Muscle of leg (tissue), 11 donors: ENCODE measurements around the gene GSTM1. TPM values are rescaled to one million over a fixed set of nuclear protein-coding genes. Genes with fewer than 3 reads are reported as not detected.

Experiments
- DNase-seq: peaks from one replicate; pipeline ENCODE4 v3.0.0; 2013
- H3K27ac ChIP-seq: one replicate; pipeline ENCODE4 v1.5.1; 2013; ENCODE audit warnings: mild to moderate bottlenecking, low read length, control low read depth
- H3K27me3 ChIP-seq: one replicate; pipeline ENCODE4 v1.6.1; 2013; ENCODE audit warnings: low read length; ENCODE audit not compliant: control insufficient read depth, insufficient read depth
- H3K36me3 ChIP-seq: one replicate; pipeline ENCODE4 v1.6.1; 2013; ENCODE audit warnings: low read length; ENCODE audit not compliant: control insufficient read depth, insufficient read depth
- H3K4me1 ChIP-seq: one replicate; pipeline ENCODE4 v1.6.1; 2013; ENCODE audit warnings: low read length; ENCODE audit not compliant: control insufficient read depth, insufficient read depth
- H3K4me3 ChIP-seq: one replicate; pipeline ENCODE4 v1.5.1; 2013; ENCODE audit warnings: low read length, control low read depth
- H3K9me3 ChIP-seq: replicated peaks from 2 replicates; pipeline ENCODE4 v1.6.1; 2013; ENCODE audit warnings: low read depth, low read length; ENCODE audit not compliant: control insufficient read depth
- WGBS: methylation state at CpG from one replicate; pipeline ENCODE4 v1.1.5; 2013; ENCODE audit warnings: missing lambda C conversion rate; ENCODE audit not compliant: insufficient coverage; 5-methylcytosine and 5-hydroxymethylcytosine counted together
- polyA plus RNA-seq, 8 donors: library from polyadenylated mRNA; unstranded; fragments of 120-200 nt; gene quantifications; one replicate each; pipeline versions ENCODE4 v1.2.1 to v1.2.3, GENCODE V29; 2013; ENCODE audit warnings: inconsistent platforms in 1 of 8, low replicate concordance in 1 of 8; ENCODE audit not compliant: insufficient read length in 8 of 8, insufficient read depth in 1 of 8
- total RNA-seq: library from RNA; stranded (reverse); fragments of 120-200 nt; gene quantifications from one replicate; pipeline ENCODE4 v1.2.4, GENCODE V29; 2013

Gene GSTM1
- total and polyA plus RNA-seq, 9 donors, result 0.50 to 70.2 (median 15.3) TPM

DNA sequence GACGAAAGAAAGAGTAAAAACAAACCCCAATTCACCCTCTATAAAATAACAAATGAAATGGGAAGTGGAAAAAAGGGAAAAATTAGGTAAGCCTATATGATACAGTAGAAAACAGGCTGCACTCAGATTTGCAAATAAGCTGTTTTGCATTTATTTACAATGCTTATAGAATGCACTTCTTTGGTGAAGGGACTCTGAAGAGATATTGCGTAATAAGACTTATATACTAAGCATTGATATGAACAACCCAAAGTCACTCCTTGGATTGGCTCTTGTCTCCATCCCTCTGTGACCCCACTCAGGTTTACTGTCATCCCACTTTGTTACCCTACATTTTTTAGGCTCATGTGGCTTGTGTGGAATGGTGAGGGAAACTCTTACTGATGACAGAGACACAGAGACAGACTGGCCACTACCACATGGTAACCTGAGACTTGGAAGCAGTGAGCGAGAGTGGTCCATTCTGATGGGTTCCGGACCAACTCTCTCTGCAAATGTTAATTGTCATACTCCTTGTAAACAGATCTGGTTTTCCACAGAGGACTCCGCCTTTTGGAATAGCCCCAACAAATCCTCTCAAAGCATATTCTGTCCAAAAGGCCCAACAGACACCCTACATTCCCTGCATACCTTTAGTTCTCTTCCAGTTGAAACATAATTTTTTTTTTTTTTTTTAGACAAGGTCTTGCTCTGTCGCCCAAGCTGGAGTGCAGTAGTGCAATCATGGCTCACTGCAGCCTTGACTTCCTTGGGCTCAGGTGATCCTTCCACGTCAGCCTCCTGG is 35.5 kb downstream of the GSTM1 start:
- Histone ChIP-seq H3K4me3 (no peak overlapping the region), H3K27ac (no peak overlapping the region), H3K4me1 (no peaks in the 10 kb centered on the region), H3K36me3 (no peaks in the 10 kb centered on the region), H3K9me3 (no peaks in the 10 kb centered on the region), H3K27me3 (no peaks in the 10 kb centered on the region)
- WGBS, result 89% methylated on average over 4 of the region's 7 CpGs
- no peak for DNase-seq

DNA sequence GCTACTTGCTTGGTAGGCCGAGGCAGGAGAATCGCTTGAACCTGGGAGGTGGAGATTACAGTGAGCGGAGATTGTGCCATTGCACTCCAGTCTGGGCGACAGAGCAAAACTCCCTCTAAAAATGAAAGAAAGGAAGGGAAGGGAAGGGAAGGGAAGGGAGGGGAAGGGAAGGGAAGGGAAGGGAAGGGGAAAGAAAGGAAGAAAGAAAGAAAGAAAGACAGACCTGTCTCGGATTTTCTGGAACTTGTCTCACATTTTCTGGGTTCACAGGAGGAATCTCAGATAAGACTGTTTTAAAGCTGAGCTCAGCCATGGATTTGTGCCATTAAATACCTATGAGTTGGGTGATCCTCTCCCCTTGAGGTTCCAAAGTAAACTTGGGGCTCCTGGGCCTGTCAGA is 37.3 kb downstream of the GSTM1 start:
- H3K4me1 ChIP-seq, result no peaks in the 10 kb centered on the region
- H3K27me3 ChIP-seq, result no peaks in the 10 kb centered on the region
- no peaks in the 10 kb centered on the region for H3K36me3 ChIP-seq
- H3K27ac ChIP-seq, result no peak overlapping the region
- no peak overlapping the region for H3K4me3 ChIP-seq
- no peak for DNase-seq
- WGBS, result 33% methylated on average over 1 of the region's 5 CpGs
- no peaks in the 10 kb centered on the region for H3K9me3 ChIP-seq

DNA sequence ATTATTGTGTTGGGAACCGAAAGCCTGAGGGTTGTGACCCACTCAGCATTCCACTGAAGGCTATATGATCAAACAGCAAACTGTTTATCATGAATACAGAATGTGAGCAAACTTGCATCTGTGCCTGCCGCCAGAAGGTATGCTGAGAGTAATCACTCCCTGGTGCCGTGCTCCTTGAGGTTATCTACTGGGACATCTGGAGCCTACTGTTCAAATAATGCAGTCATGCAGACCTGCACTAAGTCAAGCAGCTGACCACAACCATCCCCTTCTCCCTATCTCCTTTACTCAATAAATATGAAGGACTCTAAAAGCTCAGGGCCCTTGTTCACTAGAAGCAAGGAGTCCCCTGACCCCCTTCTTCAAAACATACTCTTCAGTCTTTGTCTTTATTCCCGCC is 37.9 kb downstream of the GSTM1 start:
- DNase-seq, result no peak
- WGBS, result 82% methylated on average over 2 of the region's 4 CpGs
- no peaks in the 10 kb centered on the region for H3K4me1 ChIP-seq
- H3K9me3 ChIP-seq, result no peaks in the 10 kb centered on the region
- no peaks in the 10 kb centered on the region for H3K36me3 ChIP-seq
- H3K4me3 ChIP-seq, result no peak overlapping the region
- no peak overlapping the region for H3K27ac ChIP-seq
- H3K27me3 ChIP-seq, result no peaks in the 10 kb centered on the region

DNA sequence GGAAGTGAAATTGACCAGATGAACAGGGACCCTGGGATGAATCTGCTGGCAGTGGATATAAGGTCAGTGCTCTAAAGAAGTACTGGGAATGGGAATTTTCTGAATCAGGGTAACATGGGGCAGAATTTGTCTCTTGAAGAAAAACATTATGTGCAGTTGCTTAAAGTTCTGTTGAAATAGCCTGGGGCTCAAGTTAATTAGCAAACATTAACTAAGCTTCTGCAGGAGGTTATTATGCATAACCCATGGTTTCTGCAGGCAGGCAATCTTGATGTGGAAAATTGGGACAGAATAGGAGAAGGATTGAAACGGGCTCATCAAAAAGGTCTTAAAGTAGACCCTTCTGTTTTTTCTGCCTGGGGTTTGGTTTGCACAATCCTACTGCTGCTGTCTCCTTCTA is 38.4 kb downstream of the GSTM1 start:
- Histone ChIP-seq H3K4me1 (no peaks in the 10 kb centered on the region), H3K9me3 (no peaks in the 10 kb centered on the region), H3K27ac (no peak overlapping the region), H3K27me3 (no peaks in the 10 kb centered on the region), H3K4me3 (no peak overlapping the region), H3K36me3 (no peaks in the 10 kb centered on the region)
- DNase-seq, result no peak
- 89% methylated on average over 1 of the region's 1 CpG for WGBS

DNA sequence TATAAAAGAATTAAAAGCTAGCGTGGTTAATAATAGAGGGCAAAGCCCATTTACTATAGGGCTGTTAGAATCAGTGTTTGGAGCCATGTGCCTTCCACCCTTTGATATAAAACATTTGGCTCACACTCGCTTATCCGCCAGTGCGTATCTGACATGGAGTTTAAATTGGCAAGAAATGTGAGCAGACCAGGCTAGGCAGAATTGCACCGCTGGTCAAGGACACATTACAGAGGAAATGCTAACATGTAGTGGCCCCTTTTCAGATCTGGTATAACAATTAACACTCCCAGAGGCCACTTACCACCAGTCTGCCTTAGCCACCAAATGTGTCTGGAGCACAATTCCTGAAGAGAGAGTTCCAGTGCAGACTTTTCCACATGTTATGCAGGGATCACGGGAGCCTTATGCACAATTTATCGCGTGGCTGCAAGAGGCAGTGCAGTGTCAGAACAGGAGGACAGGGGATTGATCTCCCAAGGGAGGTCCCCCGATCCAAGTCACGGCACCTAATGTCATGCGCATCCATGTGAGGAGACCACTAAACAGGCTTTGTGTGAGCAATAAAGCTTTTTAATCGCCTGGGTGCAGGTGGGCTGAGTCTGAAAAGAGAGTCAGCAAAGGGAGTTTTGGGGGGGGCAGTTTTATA is 39.2 kb downstream of the GSTM1 start:
- no peak for DNase-seq
- no peaks in the 10 kb centered on the region for H3K27me3 ChIP-seq
- no peaks in the 10 kb centered on the region for H3K4me1 ChIP-seq
- H3K36me3 ChIP-seq, result no peaks in the 10 kb centered on the region
- WGBS, result 71% methylated on average over 10 of the region's 12 CpGs
- H3K9me3 ChIP-seq, result no peaks in the 10 kb centered on the region
- no peak overlapping the region for H3K27ac ChIP-seq
- H3K4me3 ChIP-seq, result no peak overlapping the region

DNA sequence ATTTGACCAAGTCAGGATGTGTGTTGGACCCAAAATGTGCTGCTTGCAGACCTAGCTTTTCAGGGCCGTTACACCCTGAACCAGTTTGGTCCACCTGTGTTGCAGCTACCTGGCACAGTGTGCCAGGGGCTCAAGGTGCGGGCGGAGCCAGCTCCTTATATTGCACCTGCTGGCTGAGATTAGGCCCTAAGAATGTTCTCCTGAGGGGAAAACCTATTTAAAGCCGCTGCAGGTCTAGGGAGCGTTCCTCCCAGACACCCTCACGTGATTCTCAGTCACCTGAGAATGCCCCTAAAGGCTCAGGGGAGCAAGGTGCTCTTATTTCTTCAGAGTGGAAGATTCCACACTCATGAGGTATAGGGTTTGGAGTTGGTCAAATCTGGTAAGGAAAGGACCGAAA is 41.3 kb downstream of the GSTM1 start:
- peaks cover 4% of the 10 kb centered on the region for H3K4me1 ChIP-seq
- no peaks in the 10 kb centered on the region for H3K27me3 ChIP-seq
- DNase-seq, result no peak
- 88% methylated on average over 3 of the region's 7 CpGs for WGBS
- H3K27ac ChIP-seq, result no peak overlapping the region
- no peak overlapping the region for H3K4me3 ChIP-seq
- no peaks in the 10 kb centered on the region for H3K36me3 ChIP-seq
- H3K9me3 ChIP-seq, result no peaks in the 10 kb centered on the region

DNA sequence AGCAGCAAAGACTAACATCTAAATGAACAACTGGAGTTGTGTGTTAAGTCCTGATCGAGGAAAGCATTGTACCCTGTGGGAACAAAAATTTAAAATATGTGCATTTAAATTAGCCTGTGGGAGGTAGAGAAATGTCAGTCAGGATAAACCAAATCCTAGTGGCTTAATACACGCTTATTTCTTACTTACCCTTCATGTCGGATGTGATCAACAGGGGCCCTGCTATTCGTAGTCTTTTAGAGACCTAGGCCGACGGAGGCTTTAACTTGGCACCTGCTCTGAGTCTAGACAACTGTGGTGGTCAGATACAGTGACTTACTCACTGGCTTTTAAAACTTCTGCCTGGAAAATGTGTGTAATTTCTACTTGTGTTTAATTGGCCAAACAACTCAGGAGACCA is 43.0 kb downstream of the GSTM1 start:
- Histone ChIP-seq H3K27ac (no peak overlapping the region), H3K36me3 (no peaks in the 10 kb centered on the region), H3K4me1 (peaks cover 4% of the 10 kb centered on the region), H3K4me3 (no peak overlapping the region), H3K27me3 (no peaks in the 10 kb centered on the region), H3K9me3 (no peaks in the 10 kb centered on the region)
- DNase-seq, result no peak
- 80% methylated on average over 3 of the region's 6 CpGs for WGBS

DNA sequence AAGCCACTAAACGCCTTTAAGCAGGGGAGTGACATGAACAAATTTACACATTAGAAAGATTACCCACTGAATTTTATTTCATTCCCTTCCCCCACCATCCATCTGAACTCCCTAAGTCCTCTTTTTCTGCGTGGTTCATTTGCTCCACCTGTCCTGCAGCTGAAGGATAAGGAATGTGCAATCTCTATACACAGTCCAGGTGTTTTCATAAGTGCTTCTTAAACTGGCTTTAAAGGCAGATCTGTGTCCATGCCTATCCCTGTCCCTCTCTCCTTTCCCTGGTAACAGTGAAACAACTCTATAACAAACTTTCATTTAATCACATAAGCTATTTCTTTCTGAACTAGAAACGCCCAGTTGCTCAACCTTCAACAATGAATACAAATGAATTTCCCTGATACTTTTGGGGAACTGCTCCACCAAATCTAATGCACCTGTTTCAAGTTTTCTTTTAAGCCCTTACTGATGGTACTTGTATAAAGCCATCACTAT is 44.8 kb downstream of the GSTM1 start:
- no peak for DNase-seq
- Histone ChIP-seq H3K9me3 (no peaks in the 10 kb centered on the region), H3K4me3 (no peak overlapping the region), H3K27ac (no peak overlapping the region), H3K4me1 (peaks cover 4% of the 10 kb centered on the region), H3K27me3 (no peaks in the 10 kb centered on the region), H3K36me3 (peaks cover 11% of the 10 kb centered on the region)
- WGBS, result 54% methylated on average over 2 of the region's 3 CpGs

DNA sequence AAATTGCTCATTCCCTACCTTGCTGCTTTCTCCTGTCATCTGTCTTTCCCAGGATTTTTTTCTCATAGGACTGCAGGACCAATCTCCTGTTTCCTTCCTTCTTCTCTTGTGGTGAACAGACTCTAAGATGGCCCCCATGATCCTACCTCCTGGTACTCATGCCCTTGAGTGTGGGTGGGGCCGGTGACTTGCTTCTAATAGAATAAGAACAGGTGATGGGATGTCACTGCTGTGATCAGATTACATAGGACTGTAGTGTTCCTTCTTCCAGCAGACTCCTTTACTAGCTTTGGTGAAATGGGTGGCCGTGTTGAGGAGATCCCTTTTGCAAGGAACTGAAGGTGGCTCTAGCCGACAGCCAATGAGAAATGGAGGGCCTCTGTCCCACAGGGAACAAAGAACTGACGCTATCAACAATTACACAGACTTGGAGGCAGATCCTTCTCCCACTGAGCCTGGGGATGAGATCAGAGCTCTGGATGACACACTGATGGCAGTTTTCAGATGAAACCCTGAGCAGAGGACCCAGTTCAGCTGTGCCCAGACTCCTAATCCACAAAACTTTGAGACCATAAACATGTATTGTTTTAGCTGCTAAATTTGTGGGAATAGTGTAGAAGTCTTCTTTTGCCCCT is 45.7 kb downstream of the GSTM1 start:
- no peaks in the 10 kb centered on the region for H3K27me3 ChIP-seq
- 89% methylated on average over 2 of the region's 4 CpGs for whole genome bisulfite sequencing
- peaks cover 4% of the 10 kb centered on the region for H3K4me1 ChIP-seq
- no peaks in the 10 kb centered on the region for H3K9me3 ChIP-seq
- no peak overlapping the region for H3K27ac ChIP-seq
- H3K36me3 ChIP-seq, result peaks cover 18% of the 10 kb centered on the region
- no peak for DNase-seq
- H3K4me3 ChIP-seq, result no peak overlapping the region
